OCI-LY7 (cell line): ENCODE results near the gene IL6R.

Experiments
- CTCF ChIP-seq: fragments of 200-600 bp; sonication (generic); conservative IDR thresholded peaks from 2 replicates; pipeline ENCODE4 v1.5.1; 2014; ENCODE audit warnings: mild to moderate bottlenecking, antibody characterized with exemption, low read length, moderate library complexity, mixed read lengths
- EZH2phosphoT487 ChIP-seq: fragments of 200-600 bp; sonication (generic); IDR thresholded peaks from 2 replicates; pipeline ENCODE4 v1.6.1; 2018; ENCODE audit warnings: low read depth, borderline replicate concordance, mild to moderate bottlenecking, mixed run types, antibody characterized with exemption, low read length, moderate library complexity, mixed read lengths

GRCh38 chr1:154361357-154361756, 43.8 kb upstream of the IL6R start:
- no peak for TF ChIP-seq CTCF
- TF ChIP-seq EZH2phosphoT487 = no peak
